ENCODE results near the gene ANKRD40. TPM values are rescaled to one million over a fixed set of nuclear protein-coding genes. Genes with fewer than 3 reads are reported as not detected.

Gene ANKRD40
- total RNA-seq, 1 donor = 59.6 TPM

- TF ChIP-seq CTCF (IDR thresholded peaks at IDR 0.05; ENCODE audit: insufficient read depth, low read depth, low read length) = no peak
- no peak overlapping the region for H3K4me3 ChIP-seq (ENCODE audit: low read depth, low read length)
- no peak for DNase-seq (ENCODE audit: low read depth)
These were observed 49.1 kb downstream of the ANKRD40 start for GRCh38 chr17:50658616-50659015.

GRCh38 chr17:50657627-50658026 is 50.1 kb downstream of the ANKRD40 start:
- no peak overlapping the region for H3K4me3 ChIP-seq (ENCODE audit: low read depth, low read length)
- TF ChIP-seq CTCF (IDR thresholded peaks at IDR 0.05; ENCODE audit: insufficient read depth, low read depth, low read length) = no peak
- DNase-seq (ENCODE audit: low read depth) = no peak

GRCh38 chr17:50657054-50657453 is 50.7 kb downstream of the ANKRD40 start:
- TF ChIP-seq CTCF (IDR thresholded peaks at IDR 0.05; ENCODE audit: insufficient read depth, low read depth, low read length) = no peak
- no peak overlapping the region for H3K4me3 ChIP-seq (ENCODE audit: low read depth, low read length)
- DNase-seq (ENCODE audit: low read depth) = no peak

GRCh38 chr17:50656509-50656908 is 51.2 kb downstream of the ANKRD40 start:
- no peak overlapping the region for H3K4me3 ChIP-seq (ENCODE audit: low read depth, low read length)
- no peak for DNase-seq (ENCODE audit: low read depth)
- TF ChIP-seq CTCF (IDR thresholded peaks at IDR 0.05; ENCODE audit: insufficient read depth, low read depth, low read length) = no peak

GRCh38 chr17:50653738-50654137 is 54.0 kb downstream of the ANKRD40 start:
- no peak overlapping the region for H3K4me3 ChIP-seq (ENCODE audit: low read depth, low read length)
- no peak for DNase-seq (ENCODE audit: low read depth)
- TF ChIP-seq CTCF (IDR thresholded peaks at IDR 0.05; ENCODE audit: insufficient read depth, low read depth, low read length) = no peak

GRCh38 chr17:50651661-50652060 is 56.1 kb downstream of the ANKRD40 start:
- no peak for TF ChIP-seq CTCF (IDR thresholded peaks at IDR 0.05; ENCODE audit: insufficient read depth, low read depth, low read length)
- no peak for DNase-seq (ENCODE audit: low read depth)
- no peak overlapping the region for H3K4me3 ChIP-seq (ENCODE audit: low read depth, low read length)
